ENCODE results near the gene TICAM1. TPM values are rescaled to one million over a fixed set of nuclear protein-coding genes. Genes with fewer than 3 reads are reported as not detected.
"Not testable (repeated sequence)": the region's sequence is repeated elsewhere in the genome, so short reads cannot be mapped to it uniquely, and the experiment has no call there.

The TICAM1 gene
- total RNA-seq, 1 experiment from 2014 or later, result 7.0 TPM

DNA sequence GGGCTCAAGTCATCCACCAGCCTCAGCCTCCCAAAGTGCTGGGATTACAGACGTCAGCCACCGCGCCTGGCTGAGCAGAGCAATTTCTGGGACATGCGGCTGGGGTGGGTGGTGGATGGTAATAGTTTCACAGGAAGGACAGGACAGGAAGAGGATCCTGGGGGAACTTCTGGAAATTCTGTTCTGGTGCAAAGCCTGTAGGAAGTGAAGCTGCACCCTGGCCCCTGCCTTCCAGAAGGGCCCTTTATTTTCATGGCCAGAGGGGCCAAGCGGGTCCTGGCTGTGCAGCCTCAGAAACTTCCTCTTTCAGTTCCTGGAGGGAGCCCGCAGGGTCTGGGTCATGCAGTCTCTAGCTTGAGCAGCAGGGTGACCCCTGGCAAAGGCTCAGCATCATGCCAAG is 24.3 kb downstream of the TICAM1 start:
- intact Hi-C loops (cut with micrococcal nuclease; ENCODE audit: unreplicated experiment), result no loop called here
- ChIA-PET POLR2A (ENCODE audit: low non-redundant PET) (no interaction called here), CTCF (interaction anchor here (1.4 kb wide), 1 partner anchor 16 kb away, joined by 9 read pairs; the partner anchor contains the start of gene FEM1A)
- Histone ChIP-seq H3K4me3 (ENCODE audit: low read depth, low read length, poor library complexity, severe bottlenecking) (no peak overlapping the region), H3K4me1 (ENCODE audit: insufficient read depth, low read length, poor library complexity, severe bottlenecking) (no peaks in the 10 kb centered on the region), H3K36me3 (ENCODE audit: insufficient read depth, low read length, poor library complexity, severe bottlenecking) (no peaks in the 10 kb centered on the region), H3K9me3 (ENCODE audit: low read depth, low read length, poor library complexity, severe bottlenecking) (no peaks in the 10 kb centered on the region), H3K27me3 (replicated peaks; ENCODE audit: insufficient read depth, low read depth, low read length, poor library complexity) (no peaks in the 10 kb centered on the region), H3K27ac (ENCODE audit: low read depth, low read length, poor library complexity, severe bottlenecking) (no peak overlapping the region)
- no TSS peak for BruUV-seq (replicated peaks)
- TF ChIP-seq, protein P1, sequence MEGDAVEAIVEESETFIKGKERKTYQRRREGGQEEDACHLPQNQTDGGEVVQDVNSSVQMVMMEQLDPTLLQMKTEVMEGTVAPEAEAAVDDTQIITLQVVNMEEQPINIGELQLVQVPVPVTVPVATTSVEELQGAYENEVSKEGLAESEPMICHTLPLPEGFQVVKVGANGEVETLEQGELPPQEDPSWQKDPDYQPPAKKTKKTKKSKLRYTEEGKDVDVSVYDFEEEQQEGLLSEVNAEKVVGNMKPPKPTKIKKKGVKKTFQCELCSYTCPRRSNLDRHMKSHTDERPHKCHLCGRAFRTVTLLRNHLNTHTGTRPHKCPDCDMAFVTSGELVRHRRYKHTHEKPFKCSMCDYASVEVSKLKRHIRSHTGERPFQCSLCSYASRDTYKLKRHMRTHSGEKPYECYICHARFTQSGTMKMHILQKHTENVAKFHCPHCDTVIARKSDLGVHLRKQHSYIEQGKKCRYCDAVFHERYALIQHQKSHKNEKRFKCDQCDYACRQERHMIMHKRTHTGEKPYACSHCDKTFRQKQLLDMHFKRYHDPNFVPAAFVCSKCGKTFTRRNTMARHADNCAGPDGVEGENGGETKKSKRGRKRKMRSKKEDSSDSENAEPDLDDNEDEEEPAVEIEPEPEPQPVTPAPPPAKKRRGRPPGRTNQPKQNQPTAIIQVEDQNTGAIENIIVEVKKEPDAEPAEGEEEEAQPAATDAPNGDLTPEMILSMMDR (conservative IDR thresholded peaks at IDR 0.05; ENCODE audit: low read depth, low read length), result no peak
- no peak for TF ChIP-seq EZH2 (IDR thresholded peaks at IDR 0.05; ENCODE audit: borderline replicate concordance, low read depth, low read length, poor library complexity, severe bottlenecking)
- no peak for DNase-seq (ENCODE audit: low spot score)

DNA sequence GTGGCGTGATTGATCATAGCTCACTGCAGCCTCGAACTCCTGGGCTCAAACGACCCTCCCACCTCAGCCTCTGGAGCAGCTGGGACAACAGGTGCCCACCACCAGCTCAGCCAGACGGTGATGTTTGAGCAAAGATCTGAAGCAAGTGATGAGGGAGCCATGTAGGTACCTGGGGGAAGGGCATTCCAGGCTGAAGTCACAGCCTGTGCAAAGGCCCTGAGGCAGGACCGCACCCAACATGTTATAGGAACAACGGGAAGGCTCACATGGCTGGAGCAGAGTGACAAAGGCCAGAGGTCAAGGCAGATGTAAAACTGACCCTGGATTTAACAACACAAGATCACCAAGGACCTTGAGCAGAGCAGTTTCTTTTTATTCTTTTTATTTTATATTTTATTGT is 25.1 kb downstream of the TICAM1 start:
- H3K27ac ChIP-seq (ENCODE audit: low read depth, low read length, poor library complexity, severe bottlenecking), result no peak overlapping the region
- intact Hi-C loops (cut with micrococcal nuclease; ENCODE audit: unreplicated experiment), result no loop called here
- no peak for TF ChIP-seq EZH2 (IDR thresholded peaks at IDR 0.05; ENCODE audit: borderline replicate concordance, low read depth, low read length, poor library complexity, severe bottlenecking)
- TF ChIP-seq, protein P1 (conservative IDR thresholded peaks at IDR 0.05; ENCODE audit: low read depth, low read length), result no peak
- DNase-seq (ENCODE audit: low spot score), result no peak
- no peak overlapping the region for H3K4me3 ChIP-seq (ENCODE audit: low read depth, low read length, poor library complexity, severe bottlenecking)
- no peaks in the 10 kb centered on the region for H3K4me1 ChIP-seq (ENCODE audit: insufficient read depth, low read length, poor library complexity, severe bottlenecking)
- POLR2A ChIA-PET (ENCODE audit: low non-redundant PET), result no interaction called here
- H3K9me3 ChIP-seq (ENCODE audit: low read depth, low read length, poor library complexity, severe bottlenecking), result no peaks in the 10 kb centered on the region
- CTCF ChIA-PET, result interaction anchor here (0.6 to 1.4 kb wide), 2 partner anchors 15 to 107 kb away, joined by 5 to 9 read pairs; partner anchors contain the start of gene FEM1A
- no peaks in the 10 kb centered on the region for H3K27me3 ChIP-seq (replicated peaks; ENCODE audit: insufficient read depth, low read depth, low read length, poor library complexity)
- BruUV-seq (replicated peaks), result no TSS peak
- no peaks in the 10 kb centered on the region for H3K36me3 ChIP-seq (ENCODE audit: insufficient read depth, low read length, poor library complexity, severe bottlenecking)

DNA sequence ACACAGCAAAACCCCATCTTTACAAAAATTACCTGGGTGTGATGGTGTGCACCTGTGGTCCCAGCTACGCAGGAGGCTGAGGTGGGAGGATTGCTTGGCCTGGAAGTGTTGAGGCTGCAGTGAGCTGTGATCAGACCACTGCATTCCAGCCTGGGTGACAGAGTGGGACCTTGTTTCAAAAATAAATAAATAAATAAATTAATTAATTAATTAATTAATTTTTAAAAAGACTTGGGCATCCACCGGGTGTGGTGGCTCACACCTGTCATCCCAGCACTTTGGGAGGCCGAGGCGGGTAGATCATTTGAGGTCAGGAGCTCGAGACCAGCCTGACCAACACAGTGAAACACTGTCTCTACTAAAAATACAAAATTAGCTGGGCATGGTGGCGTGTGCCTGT is 26.4 kb downstream of the TICAM1 start:
- not testable (repeated sequence) for BruUV-seq (replicated peaks)
- POLR2A ChIA-PET (ENCODE audit: low non-redundant PET), result interaction anchor here (0.6 kb wide), 1 partner anchor 474 kb away, joined by 4 read pairs; no protein-coding TSS in a partner anchor

More for the DNA sequence above, 26.4 kb downstream of the TICAM1 start:
- H3K9me3 ChIP-seq (ENCODE audit: low read depth, low read length, poor library complexity, severe bottlenecking); H3K4me1 ChIP-seq (ENCODE audit: insufficient read depth, low read length, poor library complexity, severe bottlenecking); DNase-seq (ENCODE audit: low spot score); H3K4me3 ChIP-seq (ENCODE audit: low read depth, low read length, poor library complexity, severe bottlenecking); H3K36me3 ChIP-seq (ENCODE audit: insufficient read depth, low read length, poor library complexity, severe bottlenecking); H3K27me3 ChIP-seq (replicated peaks; ENCODE audit: insufficient read depth, low read depth, low read length, poor library complexity); H3K27ac ChIP-seq (ENCODE audit: low read depth, low read length, poor library complexity, severe bottlenecking); intact Hi-C loops (cut with micrococcal nuclease; ENCODE audit: unreplicated experiment): not testable (repeated sequence)
- CTCF ChIA-PET, result interaction anchor here (0.6 to 1.3 kb wide), 3 partner anchors 14 to 68 kb away, joined by 3 to 6 read pairs (median 4); partner anchors contain the start of gene FEM1A
